Measurements from ENCODE around the gene FRMPD4.

The FRMPD4 gene

GRCh38 chrX:12580548-12580947 lies 442.3 kb downstream of the FRMPD4 start:
- ChIA-PET POLR2A (no interaction called here), CTCF (no interaction called here)

GRCh38 chrX:12581546-12581945 lies 443.3 kb downstream of the FRMPD4 start:
- TF ChIP-seq SP1 (IDR thresholded peaks at IDR 0.05) (no peak), NFRKB (IDR thresholded peaks at IDR 0.05) (no peak), PKNOX1 (IDR thresholded peaks at IDR 0.05) (no peak), ZNF384 (IDR thresholded peaks at IDR 0.05) (no peak), SUZ12 (IDR thresholded peaks at IDR 0.05) (no peak), BHLHE40 (IDR thresholded peaks at IDR 0.05; ENCODE audit: borderline replicate concordance) (no peak), ARNT (IDR thresholded peaks at IDR 0.05) (no peak), TARDBP (IDR thresholded peaks at IDR 0.05) (no peak), ELF4 (IDR thresholded peaks at IDR 0.05) (no peak), L3MBTL2 (conservative IDR thresholded peaks at IDR 0.05) (no peak), FOXA1 (IDR thresholded peaks at IDR 0.05) (no peak)
- ChIA-PET POLR2A (no interaction called here), CTCF (no interaction called here)
- DNase-seq (ENCODE audit: extremely low spot score): no peak

More at GRCh38 chrX:12580548-12580947, 442.3 kb downstream of the FRMPD4 start:
- TF ChIP-seq CTBP1 (IDR thresholded peaks at IDR 0.05; ENCODE audit: borderline replicate concordance): no peak
- TF ChIP-seq TARDBP (IDR thresholded peaks at IDR 0.05): no peak
- TF ChIP-seq ELF4 (IDR thresholded peaks at IDR 0.05): no peak
- no peak for TF ChIP-seq SP1 (IDR thresholded peaks at IDR 0.05)
- no peak for TF ChIP-seq FOXA1 (IDR thresholded peaks at IDR 0.05)
- TF ChIP-seq ZNF384 (IDR thresholded peaks at IDR 0.05): no peak
- TF ChIP-seq ARNT (IDR thresholded peaks at IDR 0.05): no peak
- TF ChIP-seq NFRKB (IDR thresholded peaks at IDR 0.05): no peak
- TF ChIP-seq BHLHE40 (IDR thresholded peaks at IDR 0.05; ENCODE audit: borderline replicate concordance): no peak
- TF ChIP-seq HDGF (IDR thresholded peaks at IDR 0.05; ENCODE audit: borderline replicate concordance): no peak
- no peak for TF ChIP-seq FOXM1 (IDR thresholded peaks at IDR 0.05; ENCODE audit: borderline replicate concordance)
- TF ChIP-seq LEF1 (IDR thresholded peaks at IDR 0.05; ENCODE audit: borderline replicate concordance): no peak
- no peak for DNase-seq (ENCODE audit: extremely low spot score)

- no peak for TF ChIP-seq ZNF384 (IDR thresholded peaks at IDR 0.05)
- no peak for TF ChIP-seq ARNT (IDR thresholded peaks at IDR 0.05)
- no peak for TF ChIP-seq ELF4 (IDR thresholded peaks at IDR 0.05)
- TF ChIP-seq HDGF (IDR thresholded peaks at IDR 0.05; ENCODE audit: borderline replicate concordance): no peak
- no peak for TF ChIP-seq PKNOX1 (IDR thresholded peaks at IDR 0.05)
- no peak for TF ChIP-seq NFRKB (IDR thresholded peaks at IDR 0.05)
- no peak for TF ChIP-seq FOXM1 (IDR thresholded peaks at IDR 0.05; ENCODE audit: borderline replicate concordance)
- no peak for TF ChIP-seq SP1 (IDR thresholded peaks at IDR 0.05)
- no peak for TF ChIP-seq LEF1 (IDR thresholded peaks at IDR 0.05; ENCODE audit: borderline replicate concordance)
- DNase-seq (ENCODE audit: extremely low spot score): no peak
- CTCF ChIA-PET: no interaction called here
- POLR2A ChIA-PET: no interaction called here
Measured at GRCh38 chrX:12582649-12583048, 444.4 kb downstream of the FRMPD4 start.

GRCh38 chrX:12583543-12583942 lies 445.3 kb downstream of the FRMPD4 start:
- no peak for TF ChIP-seq NFRKB (IDR thresholded peaks at IDR 0.05)
- no peak for TF ChIP-seq ELF4 (IDR thresholded peaks at IDR 0.05)
- no peak for TF ChIP-seq HDGF (IDR thresholded peaks at IDR 0.05; ENCODE audit: borderline replicate concordance)
- no peak for TF ChIP-seq FOXM1 (IDR thresholded peaks at IDR 0.05; ENCODE audit: borderline replicate concordance)
- TF ChIP-seq PKNOX1 (IDR thresholded peaks at IDR 0.05): no peak
- TF ChIP-seq FOXA1 (IDR thresholded peaks at IDR 0.05): no peak
- no peak for TF ChIP-seq SUZ12 (IDR thresholded peaks at IDR 0.05)
- TF ChIP-seq LEF1 (IDR thresholded peaks at IDR 0.05; ENCODE audit: borderline replicate concordance): no peak
- no peak for TF ChIP-seq L3MBTL2 (conservative IDR thresholded peaks at IDR 0.05)
- no peak for TF ChIP-seq CTBP1 (IDR thresholded peaks at IDR 0.05; ENCODE audit: borderline replicate concordance)
- TF ChIP-seq TARDBP (IDR thresholded peaks at IDR 0.05): no peak
- TF ChIP-seq FOXK2 (IDR thresholded peaks at IDR 0.05): no peak
- no peak for TF ChIP-seq BHLHE40 (IDR thresholded peaks at IDR 0.05; ENCODE audit: borderline replicate concordance)
- no peak for TF ChIP-seq ARNT (IDR thresholded peaks at IDR 0.05)
- TF ChIP-seq SP1 (IDR thresholded peaks at IDR 0.05): no peak
- no peak for TF ChIP-seq ZNF384 (IDR thresholded peaks at IDR 0.05)
- no peak for DNase-seq (ENCODE audit: extremely low spot score)
- ChIA-PET POLR2A (no interaction called here), CTCF (no interaction called here)

GRCh38 chrX:12595720-12596119 lies 457.4 kb downstream of the FRMPD4 start:
- DNase-seq (ENCODE audit: extremely low spot score): no peak
- ChIA-PET CTCF (interaction anchor here (0.7 kb wide), 1 partner anchor 176 kb away, joined by 3 read pairs; no protein-coding TSS in a partner anchor), POLR2A (no interaction called here)
- TF ChIP-seq SP1 (IDR thresholded peaks at IDR 0.05) (no peak), ZNF384 (IDR thresholded peaks at IDR 0.05) (no peak), ARNT (IDR thresholded peaks at IDR 0.05) (no peak), FOXM1 (IDR thresholded peaks at IDR 0.05; ENCODE audit: borderline replicate concordance) (no peak), FOXA1 (IDR thresholded peaks at IDR 0.05) (no peak), FOXK2 (IDR thresholded peaks at IDR 0.05) (no peak), PKNOX1 (IDR thresholded peaks at IDR 0.05) (no peak), HDGF (IDR thresholded peaks at IDR 0.05; ENCODE audit: borderline replicate concordance) (no peak), TARDBP (IDR thresholded peaks at IDR 0.05) (no peak), SUZ12 (IDR thresholded peaks at IDR 0.05) (no peak), NFRKB (IDR thresholded peaks at IDR 0.05) (no peak), LEF1 (IDR thresholded peaks at IDR 0.05; ENCODE audit: borderline replicate concordance) (no peak)

GRCh38 chrX:12610079-12610478 lies 471.8 kb downstream of the FRMPD4 start:
- POLR2A ChIA-PET: no interaction called here
- DNase-seq (ENCODE audit: extremely low spot score): no peak
- CTCF ChIA-PET: no interaction called here
- TF ChIP-seq FOXM1 (IDR thresholded peaks at IDR 0.05; ENCODE audit: borderline replicate concordance) (no peak), PKNOX1 (IDR thresholded peaks at IDR 0.05) (no peak), ARNT (IDR thresholded peaks at IDR 0.05) (no peak), NFRKB (IDR thresholded peaks at IDR 0.05) (no peak), L3MBTL2 (conservative IDR thresholded peaks at IDR 0.05) (no peak), ZNF384 (IDR thresholded peaks at IDR 0.05) (no peak), BHLHE40 (IDR thresholded peaks at IDR 0.05; ENCODE audit: borderline replicate concordance) (no peak), CTBP1 (IDR thresholded peaks at IDR 0.05; ENCODE audit: borderline replicate concordance) (no peak), ELF4 (IDR thresholded peaks at IDR 0.05) (no peak), SP1 (IDR thresholded peaks at IDR 0.05) (no peak), FOXK2 (IDR thresholded peaks at IDR 0.05) (no peak), FOXA1 (IDR thresholded peaks at IDR 0.05) (no peak), TARDBP (IDR thresholded peaks at IDR 0.05) (no peak), LEF1 (IDR thresholded peaks at IDR 0.05; ENCODE audit: borderline replicate concordance) (no peak), HDGF (IDR thresholded peaks at IDR 0.05; ENCODE audit: borderline replicate concordance) (no peak), SUZ12 (IDR thresholded peaks at IDR 0.05) (no peak)

Measured in HEK293T (cell line).